CD4-positive, alpha-beta T cell treated with Interleukin-17A for 4 hours (primary cell): ENCODE measurements around the gene PSAT1.

Experiments used
- DNase-seq: peaks from one replicate; pipeline ENCODE4 v3.0.0-alpha.2; 2020; ENCODE audit warnings: mixed read lengths

PSAT1 gene

GRCh38 chr9:78294290-78295176 lies 2.4 kb upstream of the PSAT1 start:
- no peak for DNase-seq

GRCh38 chr9:78295177-78295575 lies 1.7 kb upstream of the PSAT1 start:
- no peak for DNase-seq

- no peak for DNase-seq
Observed at GRCh38 chr9:78295731-78296130, 1.2 kb upstream of the PSAT1 start.

GRCh38 chr9:78296201-78296892 lies 578 bp upstream of the PSAT1 start:
- DNase-seq, result peak; percentile 24

GRCh38 chr9:78297672-78297961 lies 692 bp downstream of the PSAT1 start:
- no peak for DNase-seq

- no peak for DNase-seq
Observed at GRCh38 chr9:78298046-78298765, 1.3 kb downstream of the PSAT1 start.

- no peak for DNase-seq
Observed at GRCh38 chr9:78300209-78300608, 3.3 kb downstream of the PSAT1 start.

- no peak for DNase-seq
Observed at GRCh38 chr9:78301466-78301865, 4.5 kb downstream of the PSAT1 start.

- no peak for DNase-seq
Observed at GRCh38 chr9:78303377-78304062, 6.6 kb downstream of the PSAT1 start.

GRCh38 chr9:78304357-78304756 lies 7.4 kb downstream of the PSAT1 start:
- no peak for DNase-seq

- DNase-seq, result no peak
Observed at GRCh38 chr9:78306222-78307076, 9.5 kb downstream of the PSAT1 start.

- no peak for DNase-seq
Observed at GRCh38 chr9:78307360-78307759, 10.4 kb downstream of the PSAT1 start.

GRCh38 chr9:78309066-78309465 lies 12.1 kb downstream of the PSAT1 start:
- DNase-seq, result no peak

GRCh38 chr9:78311075-78311474 lies 14.2 kb downstream of the PSAT1 start:
- DNase-seq, result no peak

- DNase-seq, result no peak
Observed at GRCh38 chr9:78311886-78312524, 15.1 kb downstream of the PSAT1 start.

- no peak for DNase-seq
Observed at GRCh38 chr9:78314550-78314949, 17.6 kb downstream of the PSAT1 start.

- no peak for DNase-seq
Observed at GRCh38 chr9:78314953-78315870, 18.3 kb downstream of the PSAT1 start.

GRCh38 chr9:78316166-78316892 lies 19.4 kb downstream of the PSAT1 start:
- DNase-seq, result no peak

- DNase-seq, result no peak
Observed at GRCh38 chr9:78319197-78320029, 22.5 kb downstream of the PSAT1 start.
